Stimulated activated CD4-positive, alpha-beta T cell treated with anti-CD3 and anti-CD28 coated beads, Interleukin-15, amount 100 ng/mL, for 24 hours (primary cell): ENCODE data around the gene SHISA7.

Experiments used
- DNase-seq: peaks from one replicate; pipeline ENCODE4 v3.0.0-alpha.2; 2020

Gene SHISA7

DNA sequence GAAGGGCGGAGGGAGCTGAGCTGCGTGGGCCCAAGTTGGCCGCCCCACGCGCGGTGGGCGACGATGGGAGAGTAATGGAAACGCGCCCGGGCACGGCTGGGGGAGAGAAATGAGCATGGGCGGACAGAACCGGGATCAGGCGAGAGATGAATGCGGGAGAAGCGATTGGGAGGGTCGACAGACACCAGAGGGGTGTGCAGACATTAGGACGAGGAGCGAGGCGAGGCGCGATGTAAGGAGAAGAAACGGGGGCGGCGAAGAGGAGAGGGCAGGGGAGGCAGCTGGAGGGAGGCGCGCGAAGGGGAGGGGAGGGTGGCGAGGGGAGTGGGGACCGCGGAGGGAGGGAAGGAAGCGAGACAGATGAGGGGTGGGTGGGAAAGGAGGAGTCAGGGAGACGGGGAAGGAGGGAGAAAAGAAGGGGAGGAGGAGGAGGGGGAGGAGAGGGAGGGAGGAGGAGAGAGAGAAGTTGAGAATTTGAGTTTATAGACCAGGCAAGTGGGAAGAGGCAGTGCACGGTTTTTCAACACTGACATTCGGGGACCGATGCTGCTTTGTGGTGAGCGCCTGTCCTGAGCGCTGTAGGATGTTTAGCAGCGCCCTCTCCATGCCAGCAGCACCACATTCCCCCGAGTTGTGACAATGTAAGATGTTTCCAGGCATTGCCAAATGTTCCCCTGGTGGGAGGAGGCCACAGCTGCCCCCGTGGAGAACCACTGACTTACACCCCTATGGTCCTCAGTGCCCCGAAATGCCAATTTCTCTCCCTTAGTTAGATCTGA lies at the start of gene SHISA7:
Gene SHISA7, minus strand, starts transcription at position 256 of the 779 bp plus-strand sequence. CDS start 437 bp downstream, outside the sequence.
- DNase-seq: no peak

DNA sequence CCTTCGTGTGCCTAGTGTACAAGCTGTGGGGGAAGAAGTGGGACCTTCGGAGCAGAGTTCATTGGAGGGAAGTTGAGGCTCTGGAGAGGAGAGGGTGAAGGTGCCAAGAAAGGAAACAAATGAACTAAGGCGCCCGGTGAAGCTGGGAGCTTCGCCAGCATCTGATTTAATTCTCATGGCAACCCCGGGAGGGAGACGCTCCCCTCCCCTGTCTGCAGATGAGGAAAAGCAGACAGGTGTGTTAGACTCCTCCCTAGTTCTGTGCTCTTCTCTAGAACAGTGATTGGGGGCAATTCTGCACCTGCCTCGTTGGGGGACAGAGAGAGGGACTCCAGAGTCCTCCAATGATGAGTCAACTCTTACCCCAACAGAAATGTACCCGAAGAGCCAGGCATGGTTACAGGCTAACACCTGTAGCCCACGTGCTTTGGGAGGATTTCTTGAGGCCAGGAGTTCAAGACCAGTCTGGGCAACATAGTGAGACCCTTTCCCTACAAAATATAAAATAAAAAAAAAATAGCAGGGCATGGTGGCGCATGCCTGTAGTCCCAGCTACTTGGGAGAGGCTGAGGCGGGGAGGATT lies 49.4 kb upstream of the SHISA7 start:
- no peak for DNase-seq

DNA sequence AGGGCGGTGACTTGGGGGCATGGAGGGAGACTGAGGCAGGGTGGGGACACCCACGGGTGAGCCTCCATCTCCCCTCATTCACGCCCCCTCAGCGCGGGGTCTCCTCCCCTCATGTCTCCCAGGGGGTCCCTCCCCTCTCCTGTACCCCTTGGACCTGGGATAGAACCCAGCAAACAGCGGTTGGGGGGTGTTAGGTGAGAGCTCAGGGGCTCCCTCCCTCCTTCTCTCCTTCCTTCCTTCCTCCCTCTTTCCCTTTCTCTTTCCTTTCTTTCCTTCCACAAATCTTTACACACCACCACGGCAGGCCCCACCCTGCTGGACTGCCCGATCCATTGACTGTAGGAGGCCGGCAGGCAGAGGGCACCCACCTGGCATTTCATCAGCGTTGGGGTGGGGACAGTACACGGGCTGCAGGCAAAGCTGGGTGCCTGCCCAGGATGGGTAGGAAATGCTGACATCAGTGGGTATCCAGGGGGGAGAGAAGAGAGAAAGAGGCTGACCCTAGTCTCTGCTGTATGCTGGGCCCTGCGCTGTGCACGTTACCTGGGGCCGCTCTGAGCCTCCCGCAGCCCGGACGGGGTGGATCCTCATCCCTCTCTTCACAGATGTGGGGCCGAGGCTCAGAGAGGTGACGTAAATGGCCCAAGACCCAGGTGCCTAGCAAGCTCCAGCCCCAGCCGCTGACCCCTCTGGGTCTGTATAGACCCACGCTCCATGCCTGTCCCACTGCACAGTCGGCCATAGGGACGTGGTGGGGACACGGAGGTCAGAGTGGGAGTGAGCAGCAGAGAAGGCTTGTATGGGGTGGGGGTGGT lies 48.7 kb upstream of the SHISA7 start:
- no peak for DNase-seq

DNA sequence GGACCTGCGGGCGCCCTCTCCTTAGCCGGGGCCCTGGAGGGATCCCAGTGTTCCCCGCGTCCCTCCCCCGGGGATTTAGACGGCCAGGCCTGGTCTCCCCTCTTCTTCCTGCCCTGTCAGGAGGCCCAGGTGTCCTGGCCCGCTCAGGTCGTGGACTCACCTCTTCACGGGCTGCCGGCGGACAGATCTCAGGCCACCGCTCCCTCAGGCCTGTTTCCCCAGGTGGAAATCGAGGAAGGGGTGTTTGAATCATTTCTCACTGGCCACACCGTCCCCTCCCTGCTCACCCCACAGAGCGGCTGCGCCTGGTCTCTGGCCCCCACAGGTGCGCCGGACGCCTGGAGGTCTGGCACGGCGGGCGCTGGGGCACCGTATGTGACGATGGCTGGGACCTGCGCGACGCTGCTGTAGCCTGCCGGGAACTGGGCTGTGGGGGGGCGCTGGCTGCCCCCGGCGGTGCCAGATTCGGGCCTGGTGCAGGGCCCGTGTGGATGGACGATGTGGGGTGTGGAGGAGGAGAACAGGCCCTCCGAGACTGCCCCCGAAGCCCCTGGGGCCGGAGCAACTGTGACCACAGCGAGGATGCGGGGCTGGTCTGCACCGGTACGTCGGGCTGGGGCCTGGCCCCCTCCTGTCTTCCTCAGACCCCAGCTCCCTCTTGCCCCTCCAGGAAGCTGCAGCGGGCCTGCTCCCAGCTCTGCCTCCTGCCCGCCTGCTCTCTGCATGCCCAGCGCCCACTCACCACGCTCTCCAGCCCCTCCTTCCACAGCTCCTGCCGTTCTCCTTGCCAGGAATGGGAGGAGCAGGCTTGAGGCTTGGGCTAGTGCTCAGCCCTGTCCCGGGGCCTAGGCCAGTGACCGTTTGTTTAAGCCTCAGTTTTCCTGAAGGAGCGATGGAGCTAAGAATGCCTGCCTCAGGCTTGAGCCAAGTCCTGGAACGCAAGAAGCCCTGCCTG lies 47.7 kb upstream of the SHISA7 start:
- no peak for DNase-seq

DNA sequence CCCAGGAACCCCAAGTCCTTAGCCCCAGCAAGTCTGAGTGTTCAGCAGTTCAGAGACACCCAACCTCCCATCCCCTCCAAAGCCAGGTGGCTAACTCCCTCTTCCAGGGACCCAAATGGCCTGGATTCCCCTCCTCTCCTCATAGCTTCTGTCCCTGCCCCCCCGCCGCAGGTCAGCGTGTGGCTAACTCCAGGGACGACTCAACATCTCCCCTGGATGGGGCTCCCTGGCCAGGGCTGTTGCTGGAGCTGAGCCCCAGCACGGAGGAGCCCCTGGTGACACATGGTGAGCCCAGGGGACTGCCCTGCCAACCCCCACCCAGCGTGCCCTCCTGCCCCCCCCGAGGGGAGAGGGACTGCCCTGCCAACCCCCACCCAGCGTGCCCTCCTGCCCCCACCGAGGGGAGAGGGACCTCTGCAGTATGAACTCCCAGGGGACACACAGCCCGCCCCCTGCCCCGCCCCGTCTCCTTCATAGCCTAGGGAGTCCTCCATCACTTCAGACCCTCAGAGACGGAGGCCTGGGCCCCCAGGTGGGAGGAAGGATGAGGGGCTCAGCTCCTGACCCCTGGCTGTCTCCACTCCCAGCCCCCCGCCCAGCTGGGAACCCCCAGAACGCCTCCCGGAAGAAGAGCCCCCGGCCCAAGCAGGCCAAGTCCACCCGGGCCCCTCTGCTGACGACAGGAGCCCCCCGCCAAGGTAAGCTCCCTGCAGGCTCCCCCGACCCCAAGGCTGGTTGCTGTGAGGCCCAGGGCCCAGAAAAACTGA lies 46.8 kb upstream of the SHISA7 start:
- DNase-seq: no peak

DNA sequence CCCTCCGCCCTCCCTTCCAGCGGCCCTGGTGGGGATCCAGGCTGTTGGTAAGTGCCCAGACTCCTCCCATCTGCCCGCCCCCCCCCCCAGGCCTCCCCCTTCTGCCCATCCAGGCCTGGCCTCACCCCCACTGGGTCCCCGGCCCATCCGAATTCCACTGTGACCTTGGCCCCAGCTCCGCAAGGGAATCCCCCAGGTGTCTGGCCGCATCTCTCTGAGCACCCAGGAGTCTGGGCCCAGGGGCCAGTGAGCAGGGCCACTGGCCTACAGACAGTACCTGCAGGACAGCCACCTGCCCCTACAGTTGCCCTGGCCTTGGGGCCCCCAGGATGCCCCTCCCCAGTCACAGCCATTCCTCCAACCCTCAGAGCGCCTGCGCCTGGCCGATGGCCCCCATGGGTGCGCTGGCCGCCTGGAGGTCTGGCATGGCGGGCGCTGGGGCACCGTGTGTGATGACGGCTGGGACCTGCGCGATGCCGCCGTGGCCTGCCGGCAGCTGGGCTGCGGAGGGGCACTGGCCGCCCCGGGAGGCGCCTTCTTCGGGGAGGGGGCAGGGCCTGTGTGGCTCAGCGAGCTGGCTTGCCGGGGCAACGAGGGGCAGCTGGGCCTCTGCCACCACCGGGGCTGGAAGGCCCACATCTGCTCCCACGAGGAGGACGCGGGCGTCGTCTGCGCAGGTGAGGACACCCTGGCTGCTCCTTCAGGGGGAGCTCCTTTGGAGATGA lies 46.0 kb upstream of the SHISA7 start:
- no peak for DNase-seq

DNA sequence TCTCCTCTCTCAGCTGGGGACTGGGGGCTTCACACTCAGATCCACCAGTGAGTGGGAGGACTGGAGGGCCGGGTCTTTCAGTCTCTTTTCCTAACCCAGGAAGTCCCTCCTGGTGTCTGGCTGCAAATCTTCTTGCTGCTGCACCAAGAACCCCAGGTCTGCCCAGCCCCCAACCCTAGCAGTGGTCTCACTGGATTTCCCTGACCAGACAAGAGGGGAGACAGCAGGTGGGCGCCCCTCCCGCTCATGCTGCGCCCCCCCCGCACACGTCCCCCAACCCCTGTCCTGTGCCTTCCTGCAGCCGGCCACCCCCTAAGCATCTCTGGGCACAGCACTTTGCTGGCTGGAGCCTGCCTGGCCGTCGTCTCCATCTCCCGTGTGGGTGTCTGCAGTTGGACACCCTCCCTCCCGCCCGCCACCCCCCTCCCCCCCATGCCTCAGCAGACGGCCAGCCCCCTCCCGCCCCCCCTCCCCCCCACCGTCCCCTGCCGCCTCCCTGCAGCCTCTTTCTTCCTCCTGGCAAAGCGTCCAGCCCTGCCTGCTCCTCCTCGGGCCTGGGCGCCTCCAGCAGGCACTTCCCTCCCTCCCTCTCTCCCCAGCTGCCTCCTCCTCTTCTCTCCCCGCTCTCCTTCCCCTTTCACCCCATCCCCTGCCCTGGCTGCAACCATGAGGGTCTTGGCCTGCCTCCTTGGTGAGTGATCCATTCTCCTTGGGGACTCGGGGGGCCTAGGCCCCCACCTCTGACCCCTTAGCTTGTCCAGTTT lies 45.0 kb upstream of the SHISA7 start, which contains the start of gene SSC5D:
Gene SSC5D, plus strand, starts transcription at position 513 of the 764 bp plus-strand sequence. Its CDS starts 154 bp downstream, at position 667.
- no peak for DNase-seq

DNA sequence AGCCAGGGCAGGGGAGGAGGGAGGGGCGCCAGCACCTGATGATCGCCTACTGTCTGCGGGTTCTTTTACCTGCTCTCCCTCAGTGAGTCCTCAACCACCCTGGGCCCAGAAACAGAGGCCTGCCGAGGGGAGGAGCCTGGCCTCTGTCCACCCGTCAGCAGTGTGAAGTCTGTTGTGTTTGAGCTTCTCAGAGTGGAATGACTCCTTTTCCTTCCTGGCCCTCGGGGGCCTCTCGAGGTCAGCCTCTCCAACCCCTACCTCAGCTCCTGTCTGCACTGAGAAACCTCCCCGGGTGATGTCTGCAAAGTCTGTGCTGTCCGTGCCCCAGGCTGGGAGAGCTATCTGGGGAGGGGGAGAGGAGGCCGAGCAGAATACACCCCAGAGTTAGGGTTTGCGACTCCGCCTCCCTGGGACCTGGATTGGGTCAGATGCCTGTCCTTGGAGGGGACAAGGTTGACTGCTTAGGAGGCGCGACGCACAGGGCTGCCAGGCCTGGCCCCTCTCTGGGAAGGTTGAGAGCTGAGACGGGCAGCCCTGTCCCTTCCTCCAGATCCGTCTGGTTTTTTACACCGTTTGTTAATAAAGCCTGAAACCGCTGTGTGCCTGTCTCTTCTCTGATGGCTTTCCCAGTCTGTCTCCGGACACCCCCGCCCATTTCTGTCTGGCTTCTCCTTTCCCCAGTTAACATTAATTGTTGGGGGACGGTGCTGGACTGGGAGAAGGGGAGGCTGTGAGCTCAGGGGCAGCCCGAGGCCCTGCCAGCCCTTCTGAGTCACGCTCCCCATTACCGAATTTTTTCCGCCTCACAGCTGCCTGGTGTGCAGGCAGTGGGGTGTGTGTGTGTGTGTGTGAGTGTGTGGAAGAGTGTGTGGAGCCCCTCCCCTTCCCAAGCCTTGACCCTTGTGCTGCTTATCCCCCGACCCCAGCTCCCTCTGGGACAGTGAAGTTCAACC lies 44.1 kb upstream of the SHISA7 start:
- peak; percentile 78 for DNase-seq

DNA sequence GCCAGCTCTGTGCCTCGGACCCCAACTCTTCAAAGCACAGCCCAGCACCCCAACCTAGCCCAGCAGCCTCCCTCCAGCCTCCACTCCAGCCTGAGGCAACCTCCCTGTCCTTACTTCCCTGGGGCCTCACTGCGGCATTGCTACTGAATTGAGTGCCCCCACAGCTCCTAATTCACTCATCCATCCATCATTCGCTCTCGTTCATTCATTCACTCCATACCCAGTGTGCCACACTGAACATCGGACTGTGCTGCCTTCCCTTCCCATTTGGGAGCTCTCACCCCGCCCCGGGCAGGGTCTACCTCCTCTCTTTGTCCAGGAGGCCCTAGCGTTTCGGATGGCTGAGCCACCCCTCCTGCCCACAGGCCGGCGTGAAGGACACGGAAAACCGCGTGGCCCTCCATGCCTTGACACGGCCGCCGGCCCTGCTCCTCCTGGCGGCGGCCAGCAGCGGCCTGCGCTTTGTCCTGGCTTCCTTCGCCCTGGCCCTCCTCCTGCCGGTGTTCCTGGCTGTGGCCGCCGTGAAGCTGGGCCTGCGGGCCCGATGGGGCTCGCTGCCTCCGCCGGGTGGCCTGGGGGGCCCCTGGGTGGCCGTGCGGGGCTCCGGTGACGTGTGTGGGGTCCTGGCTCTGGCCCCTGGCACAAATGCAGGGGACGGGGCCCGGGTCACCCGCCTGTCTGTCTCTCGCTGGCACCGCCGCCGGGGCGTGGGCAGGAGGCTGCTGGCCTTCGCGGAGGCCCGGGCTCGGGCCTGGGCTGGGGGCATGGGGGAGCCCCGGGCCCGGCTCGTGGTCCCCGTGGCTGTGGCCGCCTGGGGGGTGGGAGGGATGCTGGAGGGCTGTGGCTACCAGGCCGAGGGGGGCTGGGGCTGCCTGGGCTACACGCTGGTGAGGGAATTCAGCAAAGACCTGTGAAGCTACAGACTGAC lies 43.2 kb upstream of the SHISA7 start:
- DNase-seq: no peak

DNA sequence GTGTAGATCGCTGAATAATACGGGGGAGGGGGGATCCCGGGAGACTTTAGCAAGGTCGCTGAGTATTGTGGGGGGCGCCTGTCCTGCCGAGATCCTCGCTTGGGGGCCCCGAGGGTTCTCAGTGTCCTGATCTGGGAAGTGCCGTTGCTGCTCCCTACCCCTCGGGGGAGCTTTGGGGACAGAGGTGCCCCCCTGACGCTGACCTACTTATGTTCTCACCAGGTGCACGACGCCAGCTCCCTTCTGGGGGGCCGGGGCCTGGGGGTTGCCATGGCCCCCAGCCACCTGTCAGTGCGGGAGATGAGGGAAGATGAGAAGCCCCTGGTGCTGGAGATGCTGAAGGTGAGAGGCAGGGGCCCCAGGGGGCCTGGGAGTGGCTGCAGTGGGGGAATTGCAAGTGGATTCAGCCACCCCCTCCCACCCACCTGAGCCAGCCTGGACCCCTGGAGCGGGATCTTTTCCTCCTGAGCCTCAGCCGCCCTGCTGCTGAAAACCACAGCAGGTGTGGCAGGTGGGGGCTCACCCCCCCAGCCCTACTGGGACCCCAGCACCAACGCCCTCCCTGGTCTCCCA lies 42.4 kb upstream of the SHISA7 start:
- no peak for DNase-seq

DNA sequence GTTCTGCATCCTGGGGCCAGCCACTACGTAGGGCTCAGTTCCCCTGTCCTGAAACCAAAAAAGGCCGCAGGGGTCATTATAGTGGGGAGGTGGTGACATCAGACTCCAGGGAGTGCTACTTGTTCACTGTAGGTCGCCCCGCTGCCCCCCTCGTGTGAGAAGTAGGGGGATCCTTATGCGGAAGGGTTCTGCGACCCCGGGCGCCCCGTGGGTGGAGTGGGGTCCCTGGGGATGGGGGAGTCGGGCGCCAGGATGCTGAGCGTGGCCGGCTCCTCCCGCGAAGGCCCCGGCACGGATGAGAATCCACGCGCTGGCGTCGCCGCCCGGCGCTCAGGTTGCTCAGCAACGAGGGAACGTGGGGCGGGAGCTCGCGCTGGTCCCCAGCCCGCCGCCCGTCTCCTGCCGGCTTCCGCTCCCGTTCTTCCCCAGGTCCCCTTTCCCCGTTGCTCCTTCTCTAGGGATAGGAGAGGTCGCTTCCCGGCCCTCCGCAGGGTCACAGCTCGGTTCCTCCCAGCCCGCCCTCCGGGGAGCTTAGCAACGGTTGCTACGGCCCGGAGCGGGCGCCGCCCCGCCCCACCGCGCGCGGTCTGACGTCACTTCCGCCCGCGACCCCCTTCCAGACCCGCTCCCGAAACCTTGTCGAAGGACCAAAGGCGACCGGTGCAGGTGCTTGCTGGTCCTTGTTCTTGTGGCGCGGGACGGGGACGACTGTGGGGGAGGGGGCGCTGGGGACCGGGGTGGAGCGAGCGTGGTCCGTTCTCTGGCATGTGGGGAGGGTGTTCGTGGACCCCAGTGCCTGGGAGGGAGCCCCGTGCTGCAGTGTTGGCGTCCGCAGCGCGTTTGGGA lies 41.7 kb upstream of the SHISA7 start, which contains the start of gene NAT14:
Gene NAT14, plus strand, starts transcription at position 596 of the 846 bp plus-strand sequence. CDS start 521 bp downstream, outside the sequence.
- DNase-seq: peak; percentile 76

DNA sequence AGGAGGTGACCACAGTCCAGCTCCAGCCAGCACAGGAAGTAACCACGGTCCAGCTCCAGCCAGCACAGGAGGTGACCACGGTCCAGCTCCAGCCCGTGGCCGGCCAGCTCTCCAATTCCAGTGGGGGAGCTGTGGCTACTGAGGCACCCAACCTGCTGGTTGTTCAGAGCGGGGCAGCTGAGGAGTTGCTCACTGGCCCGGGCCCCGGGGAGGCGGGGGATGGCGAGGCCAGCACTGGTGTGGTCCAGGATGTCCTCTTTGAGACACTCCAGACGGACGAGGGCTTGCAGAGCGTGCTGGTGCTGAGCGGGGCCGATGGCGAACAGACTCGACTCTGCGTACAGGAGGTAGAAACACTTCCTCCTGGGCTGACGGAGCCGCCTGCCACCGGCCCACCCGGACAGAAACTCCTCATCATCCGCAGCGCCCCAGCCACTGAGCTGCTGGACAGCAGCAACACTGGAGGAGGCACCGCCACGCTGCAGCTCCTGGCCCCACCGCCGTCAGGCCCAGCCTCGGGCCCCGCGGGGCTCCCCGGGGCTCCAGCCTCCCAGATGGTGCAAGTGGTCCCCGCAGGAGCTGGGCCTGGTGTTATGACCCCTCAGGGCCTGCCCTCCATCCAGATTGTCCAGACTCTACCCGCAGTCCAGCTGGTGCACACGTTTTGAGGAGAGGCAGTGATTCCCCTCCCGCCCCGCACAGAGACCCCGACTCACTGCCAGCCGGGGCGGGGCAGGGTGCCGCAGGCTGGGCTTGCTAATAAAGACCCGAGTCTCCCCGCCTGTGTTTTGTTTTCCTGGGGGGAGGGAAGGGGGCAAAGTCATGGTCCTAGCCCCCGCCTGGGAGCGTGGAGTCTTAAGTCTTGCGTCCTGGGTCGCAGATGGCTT lies 40.8 kb upstream of the SHISA7 start:
- no peak for DNase-seq

DNA sequence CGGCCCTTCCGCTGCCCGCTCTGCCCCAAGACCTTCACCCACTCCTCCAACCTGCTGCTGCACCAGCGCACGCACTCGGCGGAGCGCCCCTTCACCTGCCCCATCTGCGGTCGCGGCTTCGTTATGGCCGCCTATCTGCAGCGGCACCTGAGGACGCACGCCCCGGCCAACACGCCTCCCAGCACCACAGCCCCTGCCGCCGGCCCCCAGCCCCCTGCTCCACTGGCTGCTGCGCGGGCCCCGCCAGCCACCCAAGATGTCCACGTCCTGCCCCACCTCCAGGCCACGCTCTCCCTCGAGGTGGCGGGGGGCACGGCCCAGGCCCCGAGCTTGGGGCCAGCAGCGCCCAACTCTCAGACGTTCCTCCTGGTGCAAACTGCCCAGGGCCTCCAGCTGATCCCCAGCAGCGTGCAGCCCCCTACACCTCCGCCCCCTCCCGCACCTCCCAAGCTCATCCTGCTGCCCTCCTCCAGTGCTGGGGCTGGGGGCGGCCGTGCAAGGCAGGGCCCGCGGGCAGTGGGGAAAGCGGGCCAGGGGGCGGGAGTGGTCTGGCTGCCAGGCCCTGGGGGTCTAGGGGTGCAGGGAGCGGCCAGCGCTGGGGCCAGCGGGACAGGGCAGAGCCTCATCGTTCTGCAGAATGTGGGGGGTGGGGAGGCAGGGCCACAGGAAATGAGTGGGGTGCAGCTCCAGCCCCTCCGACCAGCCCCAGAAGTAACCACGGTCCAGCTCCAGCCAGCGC lies 40.0 kb upstream of the SHISA7 start:
- DNase-seq: no peak
